ENCODE measurements around the gene MFSD2A.
"Not testable (repeated sequence)": the region's sequence is repeated elsewhere in the genome, so short reads cannot be mapped to it uniquely, and the experiment has no call there.

The MFSD2A gene

GRCh38 chr1:40007481-40008034 lies 52.6 kb downstream of the MFSD2A start:
- DNase-seq, result not testable (repeated sequence)

- DNase-seq, result no peak
Observed at GRCh38 chr1:40011198-40011597, 56.3 kb downstream of the MFSD2A start.

DNA sequence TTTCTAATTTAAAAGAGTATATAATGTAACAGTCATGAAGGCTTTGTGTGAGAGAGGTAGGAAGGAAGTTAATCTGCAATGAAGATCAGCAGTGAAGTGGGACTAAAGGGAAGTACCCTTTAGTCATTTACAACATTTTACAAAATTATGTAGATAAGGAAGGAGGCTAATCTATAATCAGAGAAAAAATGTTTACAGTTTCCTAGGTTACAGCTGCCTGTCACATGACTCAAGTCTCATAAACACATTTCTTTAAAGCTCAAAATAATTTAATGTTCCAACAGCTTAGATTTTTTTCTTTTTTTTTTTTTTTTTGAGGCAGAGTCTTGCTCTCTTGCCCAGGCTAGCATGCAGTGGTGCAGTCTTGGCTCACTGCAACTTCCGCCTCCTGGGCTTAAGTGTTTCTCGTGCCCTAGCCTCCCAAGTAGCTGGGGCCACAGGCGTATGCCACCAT lies 59.3 kb downstream of the MFSD2A start:
- DNase-seq, result peak; percentile 32

DNA sequence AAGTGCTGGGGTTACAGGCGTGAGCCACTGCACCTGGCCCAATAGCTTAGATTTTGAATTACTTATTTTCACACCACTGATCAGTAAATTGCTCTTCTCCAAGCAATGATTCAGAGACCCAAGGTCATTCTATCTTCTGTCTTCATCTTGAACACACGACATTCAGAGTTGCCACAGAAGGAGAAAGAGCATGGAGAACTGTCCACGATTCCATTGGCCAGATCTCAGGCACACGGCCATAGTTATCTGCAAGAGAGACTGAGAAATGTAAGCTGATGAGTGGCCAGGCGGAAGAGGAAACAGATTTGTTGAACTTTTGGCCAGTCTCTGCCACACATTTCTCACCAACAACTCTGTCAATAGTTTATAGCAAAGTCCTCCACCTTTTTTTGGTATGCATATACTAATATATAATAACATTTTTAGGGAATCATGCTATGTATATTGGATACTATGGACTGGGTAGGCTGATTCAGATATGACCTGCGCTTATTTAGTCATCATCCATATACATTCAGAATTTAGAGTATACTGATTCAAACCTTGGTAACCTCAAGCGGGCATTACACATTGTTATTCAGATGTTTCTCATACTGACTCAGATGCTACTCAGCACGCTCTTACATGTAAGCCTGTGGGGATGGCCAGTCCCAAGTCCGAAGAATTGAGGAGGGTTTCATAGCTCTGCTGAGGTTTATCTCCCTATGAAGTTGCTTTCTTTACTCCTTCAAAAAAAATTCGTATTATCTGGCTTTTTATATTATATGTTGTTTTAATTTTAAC lies 60.1 kb downstream of the MFSD2A start:
- DNase-seq, result peak; percentile 89

DNA sequence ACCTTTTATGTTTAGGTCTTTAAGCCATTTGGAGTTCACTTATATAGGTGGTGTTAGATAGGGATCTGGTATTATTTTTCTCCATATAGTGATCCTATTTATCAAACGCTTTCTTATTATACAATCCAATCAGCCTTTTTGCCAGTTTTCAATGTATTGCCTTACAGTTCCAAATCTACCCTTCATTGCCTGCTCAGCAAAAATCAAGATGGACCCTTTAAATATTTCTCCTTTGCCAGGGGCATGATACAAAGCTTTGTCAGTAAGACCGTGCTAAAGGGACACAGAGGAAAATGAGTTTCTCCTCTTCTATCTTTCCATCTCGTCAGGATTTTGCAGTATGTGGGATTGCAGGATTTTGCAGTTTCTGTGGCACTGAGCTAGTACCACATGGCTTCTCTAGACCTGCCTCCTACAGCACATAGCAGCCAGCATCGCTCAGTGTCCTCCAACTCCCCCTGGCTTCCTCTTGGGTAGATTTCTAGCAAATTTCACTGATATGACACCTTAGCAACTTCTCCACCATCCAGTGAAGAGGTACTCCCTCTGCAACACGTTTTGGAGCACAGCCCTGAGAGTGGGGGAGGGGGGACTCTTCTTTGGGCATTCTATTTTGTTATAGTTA lies 63.1 kb downstream of the MFSD2A start:
- DNase-seq, result no peak

All from fibroblast of skin of right quadriceps (primary cell).